GM19372 (cell line): ENCODE results near the gene MLH1.

ENCODE experiments used
- ATAC-seq: cut with Tn5 transposase; IDR thresholded peaks from one replicate; pipeline ENCODE4 v1.9.1; 2021; ENCODE audit warnings: mild to moderate bottlenecking, low read depth, moderate library complexity; ENCODE audit not compliant: unreplicated experiment

The MLH1 gene

GRCh38 chr3:36972163-36972562 lies 21.2 kb upstream of the MLH1 start:
- ATAC-seq: no peak

- ATAC-seq: no peak
These were observed 20.2 kb upstream of the MLH1 start for GRCh38 chr3:36973139-36973538.

GRCh38 chr3:36981006-36981405 lies 12.3 kb upstream of the MLH1 start:
- no peak for ATAC-seq

GRCh38 chr3:36988356-36988755 lies 5.0 kb upstream of the MLH1 start:
- no peak for ATAC-seq

GRCh38 chr3:36989005-36989404 lies 4.3 kb upstream of the MLH1 start:
- no peak for ATAC-seq

- ATAC-seq: no peak
These were observed 3.8 kb upstream of the MLH1 start for GRCh38 chr3:36989568-36989967.

- no peak for ATAC-seq
These were observed 2.2 kb upstream of the MLH1 start for GRCh38 chr3:36991147-36991546.

- no peak for ATAC-seq
These were observed 1.2 kb upstream of the MLH1 start for GRCh38 chr3:36991923-36992805.

- ATAC-seq: peak; percentile 78
These were observed 452 bp upstream of the MLH1 start, which contains the start of gene EPM2AIP1 for GRCh38 chr3:36992806-36993325. TSS of gene EPM2AIP1 (minus strand) at chr3:36993131. CDS start at chr3:36993077, 54 bp downstream.

- no peak for ATAC-seq
These were observed 21.3 kb downstream of the MLH1 start for GRCh38 chr3:37014620-37015019.

GRCh38 chr3:37015642-37016041 lies 22.3 kb downstream of the MLH1 start:
- no peak for ATAC-seq

- no peak for ATAC-seq
These were observed 23.6 kb downstream of the MLH1 start for GRCh38 chr3:37016903-37017302.

GRCh38 chr3:37017683-37018082 lies 24.4 kb downstream of the MLH1 start:
- ATAC-seq: no peak

GRCh38 chr3:37024092-37024491 lies 30.8 kb downstream of the MLH1 start:
- ATAC-seq: no peak

- ATAC-seq: no peak
These were observed 31.6 kb downstream of the MLH1 start for GRCh38 chr3:37024820-37025405.

GRCh38 chr3:37025561-37026335 lies 32.4 kb downstream of the MLH1 start:
- ATAC-seq: no peak

- ATAC-seq: no peak
These were observed 33.5 kb downstream of the MLH1 start for GRCh38 chr3:37026851-37027250.

- no peak for ATAC-seq
These were observed 35.0 kb downstream of the MLH1 start for GRCh38 chr3:37028329-37028728.

GRCh38 chr3:37029111-37029510 lies 35.8 kb downstream of the MLH1 start:
- no peak for ATAC-seq

- no peak for ATAC-seq
These were observed 36.3 kb downstream of the MLH1 start for GRCh38 chr3:37029516-37030163.
